Activated CD4-positive, alpha-beta memory T cell treated with anti-CD3 and anti-CD28 coated beads, Interleukin-2, amount 10 ng/mL, durations not matched to agents 7 days and 5 days (primary cell): Measurements from ENCODE around the gene JUND. TPM values are rescaled to one million over a fixed set of nuclear protein-coding genes. Genes with fewer than 3 reads are reported as not detected.
A peak's percentile ranks its signal among the peaks of the same experiment; 100 is the strongest.

ENCODE experiments used
- CTCF ChIA-PET: fragments of 350-600 bp; sonication (Branson Sonifier 250); formaldehyde crosslinking; loops from one replicate; lab custom pipeline; 2021; ENCODE audit warnings: antibody characterized with exemption, inconsistent platforms; lab: Charles Lee
- POLR2A ChIA-PET: fragments of 350-600 bp; sonication (Branson Sonifier 250); formaldehyde crosslinking; loops from one replicate; lab custom pipeline; 2021; ENCODE audit warnings: antibody characterized with exemption; lab: Charles Lee
- DNase-seq: peaks from one replicate; pipeline ENCODE4 v3.0.0-alpha.2; 2020
- H3K27ac Mint-ChIP-seq: one replicate; pipeline ENCODE4 v1.8.0; 2021; ENCODE audit warnings: mild to moderate bottlenecking, mixed read lengths
- H3K27me3 Mint-ChIP-seq: one replicate; pipeline ENCODE4 v1.8.0; 2021; ENCODE audit warnings: mixed read lengths
- H3K36me3 Mint-ChIP-seq: one replicate; pipeline ENCODE4 v1.8.0; 2021; ENCODE audit warnings: low read depth, mixed read lengths
- H3K4me1 Mint-ChIP-seq: one replicate; pipeline ENCODE4 v1.8.0; 2021; ENCODE audit warnings: mixed read lengths
- H3K4me3 Mint-ChIP-seq: one replicate; pipeline ENCODE4 v1.8.0; 2021; ENCODE audit warnings: mild to moderate bottlenecking, mixed read lengths
- H3K9me3 Mint-ChIP-seq: one replicate; pipeline ENCODE4 v1.8.0; 2021; ENCODE audit warnings: mixed read lengths
- total RNA-seq, 2 experiments: library from RNA; stranded (reverse); gene quantifications; one replicate each; pipeline ENCODE4 v1.2.3, GENCODE V29; 2021

Gene JUND
- total RNA-seq, 2 experiments from 2014 or later: 390 to 402 TPM

DNA sequence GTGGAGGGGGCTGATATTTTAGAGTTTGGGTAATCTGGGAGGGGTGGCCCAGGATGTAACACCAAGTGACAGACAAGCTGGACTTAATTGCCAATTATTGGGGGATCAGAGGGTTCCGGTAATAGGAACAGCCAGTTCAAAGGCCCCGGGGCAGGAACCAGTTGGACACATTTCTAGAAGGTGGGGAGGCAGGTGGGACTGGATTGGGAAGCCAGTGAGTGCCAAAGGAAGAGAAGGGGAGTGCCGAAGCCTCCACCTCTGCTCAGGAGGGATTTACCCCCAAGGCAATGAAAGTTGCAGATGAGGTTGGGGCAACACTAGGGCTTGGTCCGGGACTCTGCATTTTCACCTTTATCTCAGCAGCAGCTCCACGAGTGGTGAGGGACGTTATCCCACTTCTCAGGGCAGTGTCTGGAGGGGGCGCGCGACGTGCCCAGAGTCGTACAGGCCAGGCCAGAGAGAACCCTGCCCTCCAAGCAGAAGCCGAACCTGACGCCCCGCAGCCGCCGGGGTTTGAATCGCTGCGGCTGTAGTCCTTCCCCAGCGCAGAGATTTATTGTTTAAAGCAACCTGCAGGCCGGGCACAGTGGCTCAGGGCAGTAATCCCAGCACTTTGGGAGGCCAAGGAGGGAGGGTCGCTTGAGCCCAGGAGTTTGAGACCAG lies 5.7 kb upstream of the JUND start:
- Mint-ChIP-seq H3K27ac (peak overlapping the region; percentile 38), H3K4me3 (no peak overlapping the region), H3K27me3 (no peaks in the 10 kb centered on the region), H3K4me1 (peaks cover 74% of the 10 kb centered on the region), H3K9me3 (peaks cover 2% of the 10 kb centered on the region), H3K36me3 (peaks cover 8% of the 10 kb centered on the region)
- DNase-seq: no peak
- CTCF ChIA-PET: no interaction called here
- POLR2A ChIA-PET: interaction anchor here (2.3 to 15.1 kb wide), 2 partner anchors 18 to 32 kb away, joined by 11 to 1184 read pairs; partner anchors contain the start of gene LSM4

GRCh38 chr19:18284712-18285360 lies 3.4 kb upstream of the JUND start:
- Mint-ChIP-seq H3K27me3 (no peaks in the 10 kb centered on the region), H3K36me3 (peaks cover 10% of the 10 kb centered on the region), H3K27ac (peak overlapping the region; percentile 91), H3K9me3 (peaks cover 2% of the 10 kb centered on the region), H3K4me1 (peaks cover 59% of the 10 kb centered on the region), H3K4me3 (peak overlapping the region; percentile 50)
- DNase-seq: peak; percentile 58
- POLR2A ChIA-PET: interaction anchor here (1.0 to 15.1 kb wide), 4 partner anchors 17 to 92 kb away, joined by 3 to 1184 read pairs (median 10); partner anchors contain the start of genes LSM4 and MPV17L2
- CTCF ChIA-PET: interaction anchor here (1.1 to 1.6 kb wide), 2 partner anchors 8 to 20 kb away, joined by 3 read pairs; no protein-coding TSS in a partner anchor

- peaks cover 2% of the 10 kb centered on the region for H3K9me3 Mint-ChIP-seq
- POLR2A ChIA-PET: interaction anchor here (7.0 to 15.1 kb wide), 3 partner anchors 8 to 35 kb away, joined by 691 to 1184 read pairs (median 709); partner anchors contain the start of gene LSM4
- CTCF ChIA-PET: interaction anchor here (7.6 kb wide), 1 partner anchor 19 kb away, joined by 261 read pairs; no protein-coding TSS in a partner anchor
- no peaks in the 10 kb centered on the region for H3K27me3 Mint-ChIP-seq
- DNase-seq: no peak
- H3K27ac Mint-ChIP-seq: peak overlapping the region; percentile 92
- H3K36me3 Mint-ChIP-seq: peaks cover 25% of the 10 kb centered on the region
- H3K4me1 Mint-ChIP-seq: peaks cover 57% of the 10 kb centered on the region
- no peak overlapping the region for H3K4me3 Mint-ChIP-seq
Measured at GRCh38 chr19:18283338-18283737, 1.9 kb upstream of the JUND start.

DNA sequence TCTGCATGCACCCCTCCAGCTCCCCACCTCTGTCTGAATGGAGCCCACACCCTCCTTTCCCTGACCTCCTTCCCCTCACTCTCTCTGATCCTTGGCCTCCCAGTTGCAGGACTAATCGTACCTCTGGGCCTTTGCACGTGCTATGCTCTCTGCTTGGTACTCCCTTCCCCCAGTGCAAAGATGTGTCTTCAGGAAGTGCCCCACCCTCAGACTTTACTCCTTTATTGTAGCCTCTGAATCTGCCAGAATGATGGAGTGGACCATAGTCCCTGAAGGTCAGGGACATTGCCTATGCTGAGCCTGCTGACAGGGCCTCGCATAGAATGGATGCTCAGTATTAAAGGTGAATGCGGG lies 1.3 kb upstream of the JUND start:
- Mint-ChIP-seq H3K4me3 (peak overlapping the region; percentile 84), H3K27me3 (no peaks in the 10 kb centered on the region), H3K4me1 (peaks cover 58% of the 10 kb centered on the region), H3K9me3 (peaks cover 2% of the 10 kb centered on the region), H3K27ac (peak overlapping the region; percentile 92), H3K36me3 (peaks cover 31% of the 10 kb centered on the region)
- CTCF ChIA-PET: interaction anchor here (5.2 to 7.6 kb wide), 4 partner anchors 9 to 34 kb away, joined by 46 to 393 read pairs (median 218); partner anchors contain the start of gene LSM4
- POLR2A ChIA-PET: interaction anchor here (0.7 to 15.1 kb wide), 5 partner anchors 9 to 156 kb away, joined by 3 to 1184 read pairs (median 691); partner anchors contain the start of genes LSM4 and SSBP4
- DNase-seq: peak; percentile 50

DNA sequence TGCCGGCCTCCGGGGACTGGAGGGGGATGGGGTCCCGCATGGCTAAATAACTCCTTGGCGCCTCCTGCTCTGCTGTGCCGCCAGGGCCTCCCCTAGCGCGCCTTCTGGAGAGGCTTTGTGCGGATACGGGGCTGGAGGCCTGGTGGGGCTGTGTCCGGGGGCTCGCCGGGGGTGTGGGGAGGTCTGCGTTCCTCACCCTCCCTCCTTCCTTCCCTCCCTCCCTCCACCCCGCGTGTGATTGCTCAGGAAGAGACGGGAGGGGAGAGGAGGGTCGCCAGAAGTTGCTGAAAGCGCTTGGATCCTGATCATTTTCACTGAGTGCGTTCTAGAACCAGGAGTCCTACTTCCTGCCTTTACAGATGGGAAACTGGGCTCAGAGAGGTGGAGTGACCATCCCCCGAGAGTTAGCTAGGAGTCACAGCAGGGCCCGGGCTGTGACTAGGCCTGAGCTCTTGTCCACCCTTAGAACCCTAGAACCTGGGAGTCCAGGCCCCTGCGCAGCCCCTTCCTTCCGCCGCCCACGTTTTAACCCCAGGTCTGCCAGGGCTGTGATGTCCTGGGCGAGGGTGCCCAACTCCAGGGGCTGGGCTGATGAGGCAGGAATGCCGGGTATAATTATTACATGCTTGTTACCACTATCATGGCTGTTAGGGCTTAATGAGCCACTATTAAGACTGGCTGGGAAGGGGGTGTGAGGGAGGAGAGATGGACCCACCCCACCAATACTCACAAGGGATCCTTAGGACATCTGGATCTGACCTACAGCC lies 782 bp upstream of the JUND start:
- Mint-ChIP-seq H3K27me3 (no peaks in the 10 kb centered on the region), H3K27ac (peak overlapping the region; percentile 92), H3K9me3 (peaks cover 2% of the 10 kb centered on the region), H3K36me3 (peaks cover 35% of the 10 kb centered on the region), H3K4me1 (peaks cover 58% of the 10 kb centered on the region), H3K4me3 (peak overlapping the region; percentile 84)
- POLR2A ChIA-PET: interaction anchor here (0.6 to 15.1 kb wide), 25 partner anchors 9 to 433 kb away, joined by 3 to 1184 read pairs (median 5); partner anchors contain the start of genes LSM4, MPV17L2, PIK3R2 and RAB3A
- peak; percentile 53 for DNase-seq
- CTCF ChIA-PET: interaction anchor here (0.5 to 7.6 kb wide), 13 partner anchors 10 to 307 kb away, joined by 3 to 393 read pairs (median 42); partner anchors contain the start of genes GDF15, LSM4 and MPV17L2

DNA sequence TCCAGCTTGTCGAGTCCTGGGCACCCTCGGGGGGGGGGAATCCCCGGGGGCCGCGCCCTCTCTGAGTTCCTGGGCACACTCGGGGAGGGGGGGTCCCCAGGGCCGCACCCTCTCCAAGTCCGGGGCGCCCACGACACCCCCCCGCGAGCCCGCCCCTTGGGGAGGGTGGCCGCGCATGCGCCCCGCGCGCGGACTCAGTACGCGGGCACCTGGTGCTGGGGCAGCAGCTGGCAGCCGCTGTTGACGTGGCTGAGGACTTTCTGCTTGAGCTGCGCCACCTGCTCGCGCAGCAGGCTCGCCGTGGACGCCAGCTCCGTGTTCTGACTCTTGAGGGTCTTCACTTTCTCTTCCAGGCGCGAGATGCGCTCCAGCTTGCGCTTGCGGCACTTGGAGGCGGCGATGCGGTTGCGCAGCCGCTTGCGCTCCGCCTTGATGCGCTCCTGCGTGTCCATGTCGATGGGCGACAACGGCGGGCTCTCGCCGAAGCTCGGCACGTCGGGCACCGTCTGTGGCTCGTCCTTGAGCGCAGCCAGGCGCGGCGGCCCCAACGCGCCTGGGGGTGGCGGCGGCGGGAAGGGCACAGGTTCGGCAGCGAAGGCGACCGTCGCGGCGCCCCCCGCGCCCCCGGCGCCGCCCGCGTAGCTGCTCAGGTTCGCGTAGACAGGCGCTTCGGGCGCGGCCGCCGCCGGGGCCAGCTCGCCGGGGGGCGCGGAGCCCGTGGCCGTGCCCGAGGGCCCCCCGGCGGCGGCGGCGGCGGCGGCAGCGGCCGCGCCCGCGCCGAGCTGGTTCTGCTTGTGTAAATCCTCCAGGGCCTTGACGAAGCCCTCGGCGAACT lies 958 bp downstream of the JUND start:
- DNase-seq: peak; percentile 80
- CTCF ChIA-PET: interaction anchor here (0.7 to 7.6 kb wide), 27 partner anchors 11 to 1205 kb away, joined by 3 to 393 read pairs (median 6); partner anchors contain the start of genes GDF15, HAUS8, LSM4 and MPV17L2
- H3K36me3 Mint-ChIP-seq: peaks cover 41% of the 10 kb centered on the region

DNA sequence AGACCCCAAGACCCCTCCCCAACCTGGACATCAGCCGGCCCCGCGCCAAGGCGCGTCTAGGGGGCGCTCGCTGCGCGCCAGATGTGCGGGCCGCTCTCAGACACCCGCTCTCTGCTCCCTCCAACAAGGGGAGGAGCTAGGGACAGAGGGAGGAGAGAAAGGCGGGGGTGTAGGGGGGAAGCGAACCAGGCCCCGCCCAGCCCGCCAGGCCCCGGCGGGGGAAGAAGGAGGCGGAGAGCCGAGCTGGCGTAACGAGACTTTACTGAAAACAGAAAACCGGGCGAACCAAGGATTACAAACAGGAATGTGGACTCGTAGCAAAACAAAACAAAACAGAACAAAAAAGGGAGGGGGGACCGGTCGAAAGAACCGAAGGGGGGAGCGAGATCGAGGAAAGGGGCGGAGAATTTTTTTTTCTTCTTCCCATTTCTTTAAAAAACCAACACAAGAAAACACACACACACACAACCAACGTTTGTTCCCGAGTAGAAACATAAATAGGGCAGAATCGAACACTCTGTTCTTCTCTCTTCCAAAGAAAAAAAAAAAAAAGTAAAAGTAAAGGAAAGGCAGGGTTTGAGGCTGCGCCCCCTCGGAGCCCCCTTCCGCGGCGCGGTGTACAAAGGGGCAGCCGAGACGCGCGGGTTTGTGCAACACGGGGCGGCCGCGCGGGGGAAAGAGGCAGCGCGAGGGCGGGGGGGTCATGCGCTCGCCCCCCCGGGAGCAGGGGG lies 1.7 kb downstream of the JUND start:
- CTCF ChIA-PET: interaction anchor here (0.5 to 7.6 kb wide), 47 partner anchors 8 to 858 kb away, joined by 3 to 393 read pairs (median 4); partner anchors contain the start of genes COPE, DDX49, GDF15 and LSM4

More for the DNA sequence above, 958 bp downstream of the JUND start:
- Mint-ChIP-seq H3K27me3 (no peaks in the 10 kb centered on the region), H3K4me3 (peak overlapping the region; percentile 98), H3K27ac (peak overlapping the region; percentile 95), H3K4me1 (peaks cover 51% of the 10 kb centered on the region), H3K9me3 (peaks cover 2% of the 10 kb centered on the region)
- POLR2A ChIA-PET: interaction anchor here (0.6 to 15.1 kb wide), 35 partner anchors 8 to 770 kb away, joined by 3 to 1184 read pairs (median 4); partner anchors contain the start of genes ELL, FCHO1, IL12RB1 and LSM4

DNA sequence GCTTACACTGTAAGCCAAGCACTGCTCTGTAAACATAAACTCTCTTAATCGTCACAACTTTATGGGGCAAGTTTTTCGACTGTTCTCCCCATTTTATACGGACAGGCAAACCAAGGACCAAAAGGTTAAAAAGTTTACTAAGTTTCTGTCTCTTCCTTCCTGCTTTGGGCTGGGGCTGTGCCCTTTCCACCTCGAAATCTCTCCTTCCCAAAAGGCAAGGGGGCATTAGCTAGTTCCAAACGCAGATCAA lies 2.2 kb downstream of the JUND start:
- peaks cover 53% of the 10 kb centered on the region for H3K4me1 Mint-ChIP-seq
- peaks cover 48% of the 10 kb centered on the region for H3K36me3 Mint-ChIP-seq
- peak overlapping the region; percentile 98 for H3K4me3 Mint-ChIP-seq
- H3K27ac Mint-ChIP-seq: peak overlapping the region; percentile 95
- POLR2A ChIA-PET: interaction anchor here (0.6 to 15.1 kb wide), 17 partner anchors 9 to 788 kb away, joined by 3 to 1184 read pairs (median 5); partner anchors contain the start of genes LSM4, MPV17L2, PGPEP1 and RAB3A
- CTCF ChIA-PET: interaction anchor here (0.6 to 7.6 kb wide), 37 partner anchors 8 to 640 kb away, joined by 3 to 393 read pairs (median 6); partner anchors contain the start of genes COPE, DDX49, GDF15 and LSM4
- no peaks in the 10 kb centered on the region for H3K27me3 Mint-ChIP-seq
- DNase-seq: no peak
- no peaks in the 10 kb centered on the region for H3K9me3 Mint-ChIP-seq

More for the DNA sequence above, 1.7 kb downstream of the JUND start:
- Mint-ChIP-seq H3K4me1 (peaks cover 51% of the 10 kb centered on the region), H3K36me3 (peaks cover 43% of the 10 kb centered on the region), H3K4me3 (peak overlapping the region; percentile 98), H3K9me3 (no peaks in the 10 kb centered on the region), H3K27me3 (no peaks in the 10 kb centered on the region), H3K27ac (peak overlapping the region; percentile 95)
- peak; percentile 94 for DNase-seq
- POLR2A ChIA-PET: interaction anchor here (0.6 to 15.1 kb wide), 26 partner anchors 10 to 788 kb away, joined by 3 to 1184 read pairs (median 5); partner anchors contain the start of genes IL12RB1, LSM4, MPV17L2 and PGPEP1

DNA sequence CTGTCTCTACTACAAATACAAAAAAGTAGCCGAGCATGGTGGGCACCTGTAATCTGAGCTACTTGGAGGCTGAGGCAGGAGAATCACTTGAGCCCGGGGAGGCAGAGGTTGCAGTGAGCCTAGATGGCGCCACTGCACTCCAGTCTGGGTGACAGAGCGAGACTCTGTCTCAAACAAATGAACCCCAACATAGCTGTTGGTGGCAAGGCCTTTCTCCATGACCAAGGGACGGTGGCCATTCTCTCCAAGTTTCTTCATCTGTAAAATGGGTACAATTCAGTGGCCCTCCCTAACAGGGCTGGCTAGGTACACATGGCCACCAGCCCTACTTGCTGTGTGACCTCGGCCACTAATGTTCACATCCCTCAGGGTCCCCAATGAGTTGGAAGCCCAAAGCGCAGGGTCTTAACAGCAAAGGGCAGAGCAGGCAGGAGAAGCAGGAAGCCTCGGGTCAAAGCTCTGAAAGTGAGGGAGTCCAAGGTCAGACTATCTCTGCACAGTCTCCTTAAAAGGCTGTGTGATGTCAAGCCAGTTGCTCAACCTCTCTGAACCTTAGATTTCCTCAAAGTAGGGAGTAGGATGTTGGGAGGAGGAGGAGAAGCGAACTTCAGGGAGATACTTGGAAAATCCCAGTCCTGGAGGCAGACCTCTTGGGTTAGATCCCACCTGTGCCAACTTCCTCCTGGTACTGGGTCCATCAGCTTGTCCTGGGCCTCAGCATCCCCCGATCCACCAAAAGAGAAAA lies 2.7 kb downstream of the JUND start:
- H3K36me3 Mint-ChIP-seq: peaks cover 48% of the 10 kb centered on the region
- peak overlapping the region; percentile 98 for H3K4me3 Mint-ChIP-seq
- ChIA-PET POLR2A (interaction anchor here (0.9 to 15.1 kb wide), 15 partner anchors 9 to 139 kb away, joined by 3 to 1184 read pairs (median 10); partner anchors contain the start of genes LSM4, MPV17L2, PGPEP1 and RAB3A), CTCF (interaction anchor here (0.6 to 7.6 kb wide), 35 partner anchors 7 to 641 kb away, joined by 3 to 393 read pairs (median 5); partner anchors contain the start of genes COPE, DDX49, GDF15 and LRRC25)
- peak overlapping the region; percentile 95 for H3K27ac Mint-ChIP-seq
- no peaks in the 10 kb centered on the region for H3K27me3 Mint-ChIP-seq
- H3K9me3 Mint-ChIP-seq: no peaks in the 10 kb centered on the region
- H3K4me1 Mint-ChIP-seq: peaks cover 53% of the 10 kb centered on the region
- peak; percentile 61 for DNase-seq

- no peak overlapping the region for H3K4me3 Mint-ChIP-seq
- H3K9me3 Mint-ChIP-seq: no peaks in the 10 kb centered on the region
- DNase-seq: no peak
- POLR2A ChIA-PET: interaction anchor here (1.2 to 15.1 kb wide), 4 partner anchors 18 to 184 kb away, joined by 3 to 1184 read pairs (median 356); partner anchors contain the start of gene LSM4
- H3K4me1 Mint-ChIP-seq: peaks cover 38% of the 10 kb centered on the region
- no peak overlapping the region for H3K27ac Mint-ChIP-seq
- peaks cover 45% of the 10 kb centered on the region for H3K36me3 Mint-ChIP-seq
- no peaks in the 10 kb centered on the region for H3K27me3 Mint-ChIP-seq
- CTCF ChIA-PET: interaction anchor here (0.8 to 7.2 kb wide), 3 partner anchors 47 to 53 kb away, joined by 3 to 263 read pairs (median 5); partner anchors contain the start of gene LSM4
Measured at GRCh38 chr19:18274781-18275356, 6.6 kb downstream of the JUND start.
